ENCODE data around the gene REV3L. TPM values are rescaled to one million over a fixed set of nuclear protein-coding genes. Genes with fewer than 3 reads are reported as not detected.

The REV3L gene
- total RNA-seq, 1 experiment from 2014 or later = 5.3 TPM

DNA sequence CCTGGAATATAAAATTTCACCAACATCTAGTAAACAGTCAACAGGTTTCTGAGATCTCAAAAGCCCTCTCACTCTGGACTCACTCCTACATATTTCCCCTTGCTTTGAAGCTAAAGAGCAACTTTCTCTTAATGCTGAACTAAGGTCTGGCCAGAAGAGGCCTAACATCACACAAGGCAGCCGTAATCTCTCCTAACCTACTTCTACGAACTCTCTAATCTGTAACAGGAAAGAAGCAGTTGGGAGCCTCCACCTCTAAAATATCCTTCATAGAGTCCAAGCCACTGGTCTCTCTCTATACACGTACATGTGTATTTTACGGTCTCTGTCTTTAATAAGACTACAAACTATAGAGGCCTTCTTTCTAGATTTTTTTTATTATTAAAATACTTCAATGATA is 72.0 kb downstream of the REV3L start:
- no peak overlapping the region for H3K27ac ChIP-seq (ENCODE audit: insufficient read length, low read depth, low read length)
- no peaks in the 10 kb centered on the region for H4K20me1 ChIP-seq (ENCODE audit: control insufficient read depth, insufficient read depth, insufficient read length)
- Mint-ChIP-seq H3K9me3 (no peaks in the 10 kb centered on the region), H3K36me3 (ENCODE audit: insufficient read depth in 1 of 3, low read depth in 3 of 3) (peaks cover 0 to 4% (median 0%) of the 10 kb centered on the region in 3 experiments; a peak in 1 of 7 replicates), H3K27ac (peak overlapping the region in 1 of 3 experiments; percentile 52; a peak in 1 of 7 replicates), H3K27me3 (ENCODE audit: low read depth) (no peaks in the 10 kb centered on the region), H3K4me1 (peaks cover 0 to 5% of the 10 kb centered on the region in 2 experiments; a peak in 1 of 4 replicates), H3K4me3 (no peak overlapping the region)
- H3K18ac ChIP-seq (ENCODE audit: insufficient read length, low read depth, low read length) = no peak overlapping the region
- H2BK5ac ChIP-seq (ENCODE audit: insufficient read length, low read length) = no peak overlapping the region
- TF ChIP-seq, protein P1, sequence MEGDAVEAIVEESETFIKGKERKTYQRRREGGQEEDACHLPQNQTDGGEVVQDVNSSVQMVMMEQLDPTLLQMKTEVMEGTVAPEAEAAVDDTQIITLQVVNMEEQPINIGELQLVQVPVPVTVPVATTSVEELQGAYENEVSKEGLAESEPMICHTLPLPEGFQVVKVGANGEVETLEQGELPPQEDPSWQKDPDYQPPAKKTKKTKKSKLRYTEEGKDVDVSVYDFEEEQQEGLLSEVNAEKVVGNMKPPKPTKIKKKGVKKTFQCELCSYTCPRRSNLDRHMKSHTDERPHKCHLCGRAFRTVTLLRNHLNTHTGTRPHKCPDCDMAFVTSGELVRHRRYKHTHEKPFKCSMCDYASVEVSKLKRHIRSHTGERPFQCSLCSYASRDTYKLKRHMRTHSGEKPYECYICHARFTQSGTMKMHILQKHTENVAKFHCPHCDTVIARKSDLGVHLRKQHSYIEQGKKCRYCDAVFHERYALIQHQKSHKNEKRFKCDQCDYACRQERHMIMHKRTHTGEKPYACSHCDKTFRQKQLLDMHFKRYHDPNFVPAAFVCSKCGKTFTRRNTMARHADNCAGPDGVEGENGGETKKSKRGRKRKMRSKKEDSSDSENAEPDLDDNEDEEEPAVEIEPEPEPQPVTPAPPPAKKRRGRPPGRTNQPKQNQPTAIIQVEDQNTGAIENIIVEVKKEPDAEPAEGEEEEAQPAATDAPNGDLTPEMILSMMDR (conservative IDR thresholded peaks at IDR 0.05) = no peak
- no peak overlapping the region for H2AK5ac ChIP-seq (ENCODE audit: insufficient read length, low read length)
- no peak overlapping the region for H2BK20ac ChIP-seq (ENCODE audit: low read depth, low read length, poor library complexity, severe bottlenecking)
- WGBS (ENCODE audit: extremely low coverage, insufficient read length, low lambda C conversion rate) = no CpG with 5 or more reads among the region's 4 CpGs
- no peak overlapping the region for H3K4ac ChIP-seq (ENCODE audit: low read depth, low read length)
- H3T11ph ChIP-seq (ENCODE audit: low read length) = no peak overlapping the region
- H2BK15ac ChIP-seq (ENCODE audit: low read depth, low read length) = no peak overlapping the region
- H3K27me3 ChIP-seq (ENCODE audit: insufficient read depth, low read length) = no peaks in the 10 kb centered on the region
- H4K8ac ChIP-seq (replicated peaks; ENCODE audit: insufficient read length, low read depth, low read length) = no peak overlapping the region
- H2BK120ac ChIP-seq (ENCODE audit: low read depth, low read length, poor library complexity, severe bottlenecking) = no peak overlapping the region
- no peak overlapping the region for H3K4me2 ChIP-seq (ENCODE audit: insufficient read depth, insufficient read length, low read length)
- no peak overlapping the region for H2BK12ac ChIP-seq (ENCODE audit: insufficient read length, low read depth, low read length)
- H3K23me2 ChIP-seq (ENCODE audit: insufficient read length, low read depth, low read length, poor library complexity, severe bottlenecking) = no peaks in the 10 kb centered on the region
- H3K79me2 ChIP-seq (ENCODE audit: insufficient read depth, low read length) = no peaks in the 10 kb centered on the region
- no peak overlapping the region for H4K91ac ChIP-seq (ENCODE audit: insufficient read length, low read depth, low read length)
- no peak overlapping the region for H4K5ac ChIP-seq (ENCODE audit: insufficient read length, low read depth, low read length)
- no peak overlapping the region for H3K14ac ChIP-seq (ENCODE audit: insufficient read depth, low read length)
- H3K4me1 ChIP-seq (ENCODE audit: insufficient read depth, low read length) = no peaks in the 10 kb centered on the region
- no peak overlapping the region for H2AFZ ChIP-seq (ENCODE audit: low read length)
- no peak overlapping the region for H3K9ac ChIP-seq (ENCODE audit: extremely low read depth, insufficient read length, low read length)
- no peaks in the 10 kb centered on the region for H3K79me1 ChIP-seq (ENCODE audit: insufficient read depth, low read depth, low read length, poor library complexity, severe bottlenecking)
- H3K23ac ChIP-seq (ENCODE audit: insufficient read length, low read depth, low read length) = no peak overlapping the region
- no peak for DNase-seq
- no peaks in the 10 kb centered on the region for H3K9me3 ChIP-seq (ENCODE audit: control insufficient read depth, low read depth, low read length)
- no peak overlapping the region for H3K56ac ChIP-seq (ENCODE audit: insufficient read length, low read depth, low read length)

Measured in H9 (cell line).